ENCODE data around the gene DRICH1.
"Not testable (repeated sequence)": the region's sequence is repeated elsewhere in the genome, so short reads cannot be mapped to it uniquely, and the experiment has no call there.

DRICH1 gene, protein sequence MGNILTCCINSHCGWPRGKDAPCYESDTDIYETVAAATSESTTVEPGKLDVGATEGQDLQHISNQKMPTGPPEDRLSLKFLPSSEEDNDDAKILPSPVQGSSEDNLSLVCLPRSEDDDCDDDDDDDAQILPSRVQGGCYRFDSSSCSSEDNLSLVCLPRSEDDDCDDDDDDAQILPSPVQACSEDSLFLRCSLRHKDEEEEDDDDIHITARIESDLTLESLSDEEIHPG

DNA sequence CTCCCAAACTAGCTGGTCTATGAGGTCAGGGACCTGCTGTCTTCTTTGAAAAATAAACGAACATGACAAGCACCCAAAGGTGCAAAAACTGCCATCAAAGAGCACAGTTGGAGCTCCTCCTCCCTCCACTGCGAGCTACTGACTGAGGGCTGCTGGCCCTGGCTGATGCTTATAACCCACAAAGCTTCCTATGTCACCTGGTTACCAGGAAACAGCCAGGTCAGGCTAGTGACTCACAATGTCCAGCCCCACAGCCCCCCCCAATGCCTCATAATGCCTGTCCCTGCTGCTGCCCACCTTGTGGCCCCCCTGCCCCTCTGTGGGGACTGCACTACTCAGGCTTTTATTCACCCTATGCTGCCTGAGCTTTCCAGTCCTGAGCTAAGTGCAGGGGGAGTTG lies at the start of gene DRICH1:
TSS of gene DRICH1 (minus strand) at position 144 of the 400 bp plus-strand sequence. CDS start 298 bp downstream, outside the sequence.
- no peak for DNase-seq

GRCh38 chr22:23681026-23681809 lies 49.1 kb upstream of the DRICH1 start:
- DNase-seq, result no peak

- no peak for DNase-seq
Observed at GRCh38 chr22:23678133-23678532, 46.0 kb upstream of the DRICH1 start.

- no peak for DNase-seq
Observed at GRCh38 chr22:23677701-23677995, 45.5 kb upstream of the DRICH1 start.

GRCh38 chr22:23676841-23677700 lies 45.0 kb upstream of the DRICH1 start:
- DNase-seq, result not testable (repeated sequence)

DNA sequence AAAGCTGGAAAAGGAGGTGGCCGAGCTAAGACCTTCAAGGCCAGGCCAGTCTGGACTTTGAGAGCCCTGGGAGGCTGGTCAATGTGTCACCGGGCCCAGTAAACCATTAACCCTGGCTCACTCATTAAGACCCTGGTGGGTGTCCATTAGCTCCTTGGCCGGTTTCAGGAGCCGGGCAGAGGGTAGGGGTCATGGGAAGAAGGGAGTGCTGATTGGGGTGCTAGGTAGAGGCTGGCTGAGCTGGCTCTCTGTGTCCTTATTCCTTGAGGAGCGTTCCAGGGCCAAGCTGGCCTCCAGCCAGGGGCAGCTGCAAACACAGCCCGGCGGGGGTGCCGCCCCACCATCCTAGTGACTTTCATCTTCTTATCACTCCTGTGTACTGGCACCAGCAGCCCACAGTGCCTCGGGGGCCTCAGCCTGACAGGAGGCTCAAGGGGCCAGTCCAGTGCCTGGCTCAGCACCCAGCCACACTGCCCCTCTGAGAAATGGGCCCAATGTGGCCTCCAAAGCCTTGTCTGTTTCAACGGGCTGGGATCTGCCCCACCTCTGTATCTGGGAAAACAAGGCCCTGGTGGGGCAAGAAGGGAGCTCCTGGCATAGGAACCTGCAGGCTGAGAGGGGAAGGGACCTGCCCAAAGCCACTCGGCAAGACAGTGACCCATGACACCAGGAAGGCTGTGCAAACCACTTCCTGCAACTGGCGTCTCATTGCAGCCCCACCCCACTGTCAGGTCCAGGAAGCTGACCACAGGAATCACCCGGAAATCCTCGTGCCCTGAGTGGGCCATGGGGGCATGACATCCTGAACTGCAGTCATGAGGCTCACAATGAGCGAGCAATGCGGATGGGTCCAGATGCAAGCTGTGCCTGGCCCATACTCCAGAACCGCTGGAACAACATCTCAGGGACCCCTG lies 43.6 kb upstream of the DRICH1 start:
- no peak for DNase-seq

GRCh38 chr22:23674886-23675501 lies 42.9 kb upstream of the DRICH1 start:
- not testable (repeated sequence) for DNase-seq

DNA sequence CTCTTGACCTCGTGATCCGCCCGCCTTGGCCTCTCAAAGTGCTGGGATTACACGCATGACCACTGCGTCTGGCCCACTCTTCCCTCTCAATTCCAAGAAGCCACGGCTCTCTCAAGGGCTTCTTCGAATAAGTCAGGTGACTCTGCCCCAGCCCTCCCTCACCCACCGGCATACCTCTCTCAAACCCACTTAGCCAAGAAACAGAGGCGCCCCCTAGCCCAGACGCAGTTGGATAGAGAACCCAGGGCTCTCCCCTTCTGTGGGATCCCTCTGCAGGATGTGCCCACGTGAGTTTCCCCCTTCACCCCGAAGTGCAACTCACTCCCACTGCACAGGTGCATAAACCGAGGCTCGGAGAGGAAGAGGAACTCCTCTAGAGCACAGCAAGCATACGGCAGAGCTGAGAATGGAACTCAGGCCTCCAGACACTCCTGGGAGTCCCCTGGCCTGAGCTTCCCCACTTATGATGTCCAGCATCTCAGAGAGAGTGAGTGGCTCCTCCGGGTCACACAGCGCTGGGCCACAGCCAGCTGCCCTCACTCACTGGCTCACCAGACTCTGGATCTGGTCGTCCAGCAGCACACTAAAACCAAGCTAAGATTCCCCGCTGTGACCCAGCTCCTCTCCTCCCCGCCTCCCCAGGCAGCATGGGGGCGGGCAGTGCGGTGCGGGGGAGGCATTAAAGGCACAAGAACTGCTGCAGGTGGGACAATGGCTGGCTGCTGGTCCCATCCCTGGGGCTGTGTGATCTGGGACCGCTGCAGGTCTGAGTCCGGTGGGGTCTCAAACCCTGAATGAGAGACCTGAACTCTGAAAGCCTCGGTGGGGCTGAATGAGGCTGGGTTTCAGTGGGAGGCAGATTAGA lies 41.9 kb upstream of the DRICH1 start:
- DNase-seq, result no peak

DNA sequence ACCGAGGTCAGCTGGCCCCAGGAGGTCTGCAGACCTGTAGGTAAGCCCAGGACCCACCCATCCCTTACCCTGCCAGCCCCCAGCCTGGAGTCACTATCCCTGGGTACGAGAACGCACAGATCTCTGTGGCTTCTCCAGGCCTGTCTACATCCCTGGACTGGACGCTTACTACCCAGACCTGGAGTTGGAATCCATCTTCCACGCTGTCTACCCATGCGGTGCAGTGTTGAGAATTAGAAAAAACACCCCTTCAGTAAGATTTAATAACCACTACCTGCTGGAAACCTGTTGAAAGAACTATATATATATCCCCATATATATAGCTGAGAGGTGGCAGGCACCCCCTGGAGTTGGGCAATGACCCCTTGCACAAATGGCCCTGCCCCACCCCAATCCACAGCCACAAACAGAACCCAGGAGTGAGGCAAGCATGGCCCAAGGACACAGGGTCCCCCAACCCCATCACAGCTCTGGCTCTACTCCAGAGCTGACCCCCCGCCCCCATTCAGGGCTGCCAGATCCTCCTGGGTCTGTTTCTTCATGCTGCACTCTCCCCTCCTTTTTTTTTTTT lies 41.0 kb upstream of the DRICH1 start:
- no peak for DNase-seq

DNA sequence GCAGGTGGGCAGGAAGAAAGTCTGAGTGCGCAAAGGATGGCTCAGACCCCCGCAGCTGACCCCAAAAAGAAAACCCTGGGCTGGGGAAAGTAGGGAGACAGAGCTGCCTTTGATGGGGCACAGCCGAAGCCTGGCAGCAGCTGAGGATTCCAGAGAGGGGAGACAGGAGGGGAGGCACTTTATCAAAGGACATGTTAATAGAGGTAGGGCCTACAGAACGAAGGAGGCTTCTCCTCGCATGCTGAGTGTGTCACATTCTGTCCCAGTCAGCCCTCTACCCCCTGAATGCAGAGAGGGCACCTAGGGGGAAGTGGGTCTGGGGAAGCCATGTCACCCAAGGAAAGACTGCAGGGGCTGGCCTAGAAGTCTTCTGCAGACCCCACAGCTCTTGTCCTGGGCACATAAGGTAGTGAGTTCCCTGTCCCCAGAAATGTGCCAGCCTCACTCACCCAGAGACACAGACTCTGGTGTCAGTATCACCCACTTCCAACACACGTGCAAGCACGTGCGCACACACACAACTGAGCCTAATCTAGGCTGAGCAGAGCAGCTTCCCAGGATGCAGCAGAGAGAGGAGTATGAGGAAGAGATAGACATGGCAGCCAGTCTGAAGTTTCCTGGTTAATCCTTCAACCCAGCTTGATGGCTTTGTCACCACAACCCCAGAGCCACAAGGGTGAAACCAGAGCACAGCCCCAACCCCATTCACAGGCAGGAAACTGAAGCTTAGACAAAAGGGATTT lies 40.4 kb upstream of the DRICH1 start:
- DNase-seq, result not testable (repeated sequence)

DNA sequence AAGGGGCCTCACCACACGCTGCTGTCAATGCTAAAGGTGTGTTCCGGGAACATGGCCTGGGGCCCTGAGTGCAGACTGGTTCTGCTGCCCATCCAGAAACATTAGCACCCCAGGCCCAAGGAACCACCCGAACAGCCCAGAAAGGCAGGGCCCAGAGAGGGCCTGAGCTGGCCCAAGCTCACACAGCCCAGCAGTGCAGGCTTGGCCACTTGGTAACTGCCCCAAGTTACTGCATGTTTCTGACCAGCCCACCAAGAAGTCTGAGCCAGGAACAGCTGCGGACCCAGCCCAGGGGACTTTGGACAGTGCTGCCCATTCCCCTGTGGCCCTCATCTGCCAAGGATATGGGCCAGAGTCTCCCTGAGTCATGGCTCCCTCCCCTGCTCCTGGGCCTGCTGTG lies 39.3 kb upstream of the DRICH1 start:
- DNase-seq, result not testable (repeated sequence)

DNA sequence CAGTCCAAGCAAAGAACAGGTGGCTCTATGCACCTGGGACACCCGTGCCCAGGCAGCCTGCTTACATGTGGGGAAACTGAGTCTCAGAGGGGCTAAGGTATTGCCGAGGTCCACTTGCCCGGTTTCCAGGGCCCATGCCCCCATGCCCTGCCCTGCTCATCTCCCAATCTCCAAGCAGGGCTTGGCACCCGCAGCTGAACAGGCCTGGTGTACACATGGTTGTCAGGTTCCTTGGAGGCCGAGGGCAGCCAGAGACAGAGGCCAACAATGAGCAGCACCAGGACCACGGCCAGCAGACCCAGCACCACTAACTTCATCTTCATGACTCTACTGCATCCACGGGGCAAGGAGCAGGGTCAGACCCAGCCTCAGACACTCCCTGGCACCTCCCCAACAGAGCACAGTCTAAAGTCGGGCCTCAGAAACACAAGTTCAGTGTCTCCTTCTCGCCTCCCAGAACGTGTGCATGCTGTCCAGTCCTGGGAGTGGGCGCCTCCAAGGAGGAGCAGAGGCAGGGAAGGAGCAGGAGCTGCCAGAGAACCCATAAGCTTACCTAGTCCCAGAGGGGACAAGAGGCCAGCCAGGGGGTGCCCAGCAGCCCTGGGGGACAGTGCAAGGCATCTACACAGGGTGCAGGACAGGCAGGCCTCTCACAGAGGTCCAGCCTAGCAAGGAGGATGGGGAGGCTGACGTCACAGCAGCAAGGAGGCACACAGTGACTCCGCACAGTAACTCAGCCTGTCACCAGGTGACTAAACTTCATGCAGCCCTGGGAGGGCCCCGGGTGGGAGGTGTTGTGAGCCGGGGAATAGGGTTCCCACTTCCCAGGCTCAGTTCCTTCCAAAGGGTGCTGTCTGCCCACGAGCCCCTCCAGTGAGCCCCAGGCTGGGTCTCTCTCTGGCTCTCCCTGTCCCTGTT lies 38.5 kb upstream of the DRICH1 start:
- DNase-seq, result no peak

DNA sequence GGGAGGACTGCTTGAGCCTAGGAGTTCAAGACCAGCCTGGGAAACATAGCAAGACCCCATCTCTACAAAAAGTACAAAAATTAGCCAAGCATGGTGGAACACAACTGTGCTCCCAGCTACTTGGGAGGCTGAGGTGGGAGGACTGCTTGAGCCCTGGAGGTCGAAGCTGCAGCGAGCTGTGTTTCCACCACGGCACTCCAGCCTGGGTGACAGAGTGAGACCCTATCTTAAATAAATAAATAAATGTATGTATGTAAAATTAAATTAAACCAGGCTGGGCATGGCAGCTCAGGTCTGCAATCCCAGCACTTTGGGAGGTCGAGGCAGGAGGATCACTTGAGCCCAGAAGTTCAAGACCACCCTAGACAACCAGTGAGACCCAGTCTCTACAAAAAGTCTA lies 28.3 kb upstream of the DRICH1 start:
- not testable (repeated sequence) for DNase-seq

DNA sequence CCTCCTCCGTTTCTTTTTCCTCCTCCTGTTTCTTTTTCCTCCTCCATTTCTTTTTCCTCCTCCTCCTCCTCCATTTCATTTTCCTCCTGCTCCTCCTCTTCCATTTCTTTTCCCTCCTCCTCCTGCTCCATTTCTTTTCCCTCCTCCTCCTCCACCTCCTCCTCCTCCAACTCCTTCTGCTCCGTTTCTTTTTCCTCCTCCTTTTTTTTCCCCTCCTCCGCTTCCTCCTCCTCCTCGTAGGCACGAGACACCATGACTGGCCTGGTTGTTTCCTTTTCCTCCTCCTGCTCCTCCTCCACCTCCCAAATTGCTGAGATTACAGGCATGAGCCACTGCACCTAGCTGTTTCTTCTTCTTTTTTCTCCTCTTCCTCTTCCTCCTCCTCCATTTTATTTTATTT lies 25.6 kb upstream of the DRICH1 start:
- no peak for DNase-seq

- no peak for DNase-seq
Observed at GRCh38 chr22:23655891-23656475, 23.9 kb upstream of the DRICH1 start.

DNA sequence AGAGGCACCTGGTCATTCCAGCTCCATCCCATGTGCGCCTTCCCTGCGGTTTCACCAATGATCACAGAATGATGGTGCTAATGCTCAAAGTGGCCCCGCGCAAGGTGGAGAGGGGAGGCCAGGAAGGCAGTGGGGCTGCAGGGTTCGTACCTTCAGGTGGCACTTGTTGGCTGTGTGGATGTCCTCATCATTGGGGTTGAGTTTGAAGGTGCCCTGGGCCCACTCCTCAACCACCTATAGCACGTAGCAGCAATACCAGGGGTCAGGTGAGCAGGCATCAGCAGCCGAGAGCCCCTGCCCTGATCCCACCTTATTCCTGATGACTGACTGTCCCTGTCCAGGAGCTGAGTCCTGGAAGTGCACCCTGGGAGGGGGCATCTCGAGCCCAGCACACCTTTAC lies 20.6 kb upstream of the DRICH1 start:
- no peak for DNase-seq

- DNase-seq, result no peak
Observed at GRCh38 chr22:23652286-23652685, 20.2 kb upstream of the DRICH1 start.

DNA sequence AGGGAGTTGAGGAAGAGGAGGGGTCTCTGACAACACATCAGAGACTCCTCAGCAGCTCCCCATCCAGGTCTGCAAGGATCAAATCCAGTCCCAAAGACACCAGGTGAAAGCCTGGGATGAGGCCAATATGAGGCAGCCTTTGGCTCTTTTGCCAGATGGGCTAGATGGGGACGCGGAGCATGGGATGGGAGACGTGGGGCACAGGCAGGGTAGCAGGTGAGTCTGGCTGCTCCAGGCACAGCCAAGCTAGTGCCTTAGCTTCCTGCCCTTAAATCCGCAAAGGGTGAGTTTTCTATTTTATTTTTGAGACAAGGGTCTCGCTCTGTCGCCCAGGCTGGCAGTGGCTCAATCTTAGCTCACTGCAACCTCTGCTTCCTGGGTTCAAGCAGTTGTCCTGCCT lies 19.6 kb upstream of the DRICH1 start:
- no peak for DNase-seq
